Keratinocyte (primary cell): ENCODE data around the gene DUSP16.

ENCODE experiments used
- EZH2 ChIP-seq: IDR thresholded peaks from one replicate; pipeline ENCODE4 v1.6.1; 2012; ENCODE audit warnings: inconsistent platforms, mild to moderate bottlenecking, low read length, moderate library complexity
- TF ChIP-seq, protein P1 (sequence below), 3 experiments: IDR thresholded peaks in 1 of 3; conservative IDR thresholded peaks in 1 of 3; optimal IDR thresholded peaks in 1 of 3; 2 replicates in 2 of 3; 3 replicates in 1 of 3; pipeline versions ENCODE3 to v1.5.1; 2011; ENCODE audit warnings: low read length in 3 of 3, mild to moderate bottlenecking in 3 of 3, moderate library complexity in 2 of 3, control low read depth in 1 of 3, inconsistent platforms in 1 of 3; ENCODE audit not compliant: insufficient read depth in 2 of 3; ENCODE audit errors: extremely low read depth in 1 of 3

GRCh38 chr12:12534166-12534866 is 28.3 kb downstream of the DUSP16 start:
- TF ChIP-seq, protein P1, sequence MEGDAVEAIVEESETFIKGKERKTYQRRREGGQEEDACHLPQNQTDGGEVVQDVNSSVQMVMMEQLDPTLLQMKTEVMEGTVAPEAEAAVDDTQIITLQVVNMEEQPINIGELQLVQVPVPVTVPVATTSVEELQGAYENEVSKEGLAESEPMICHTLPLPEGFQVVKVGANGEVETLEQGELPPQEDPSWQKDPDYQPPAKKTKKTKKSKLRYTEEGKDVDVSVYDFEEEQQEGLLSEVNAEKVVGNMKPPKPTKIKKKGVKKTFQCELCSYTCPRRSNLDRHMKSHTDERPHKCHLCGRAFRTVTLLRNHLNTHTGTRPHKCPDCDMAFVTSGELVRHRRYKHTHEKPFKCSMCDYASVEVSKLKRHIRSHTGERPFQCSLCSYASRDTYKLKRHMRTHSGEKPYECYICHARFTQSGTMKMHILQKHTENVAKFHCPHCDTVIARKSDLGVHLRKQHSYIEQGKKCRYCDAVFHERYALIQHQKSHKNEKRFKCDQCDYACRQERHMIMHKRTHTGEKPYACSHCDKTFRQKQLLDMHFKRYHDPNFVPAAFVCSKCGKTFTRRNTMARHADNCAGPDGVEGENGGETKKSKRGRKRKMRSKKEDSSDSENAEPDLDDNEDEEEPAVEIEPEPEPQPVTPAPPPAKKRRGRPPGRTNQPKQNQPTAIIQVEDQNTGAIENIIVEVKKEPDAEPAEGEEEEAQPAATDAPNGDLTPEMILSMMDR (optimal IDR thresholded peaks at IDR 0.05 in 1 of 3, IDR thresholded peaks at IDR 0.05 in 1 of 3, conservative IDR thresholded peaks at IDR 0.05 in 1 of 3; ENCODE audit: extremely low read depth in 1 of 3, insufficient read depth in 2 of 3, low read length in 3 of 3), result no peak
- no peak for TF ChIP-seq EZH2
